Neural cell (in vitro differentiated cells): ENCODE measurements around the gene PTGR1. TPM values are rescaled to one million over a fixed set of nuclear protein-coding genes. Genes with fewer than 3 reads are reported as not detected.

Experiments used
- H2AFZ ChIP-seq: fragments of 200-600, 300-800 bp; sonication (generic), shearing (Covaris generic); 2 replicates; pipeline ENCODE4 v1.6.0; 2014; ENCODE audit warnings: low read depth, mild to moderate bottlenecking, antibody characterized with exemption, low read length, moderate library complexity
- H3F3A ChIP-seq: fragments of 200-600 bp; shearing (Covaris generic); 2 replicates; pipeline ENCODE4 v1.6.1; 2016; ENCODE audit warnings: mild to moderate bottlenecking, moderate library complexity, mixed read lengths, antibody characterized with exemption, low read length; ENCODE audit not compliant: insufficient read depth, poor library complexity, severe bottlenecking
- H3K27ac ChIP-seq: fragments of 200-600, 300-800 bp; sonication (generic), shearing (Covaris generic); 2 replicates; pipeline ENCODE4 v1.5.1; 2014; ENCODE audit warnings: mild to moderate bottlenecking, low read length, moderate library complexity
- H3K27me3 ChIP-seq: fragments of 300-800, 200-600 bp; sonication (generic), shearing (Covaris generic); 2 replicates; pipeline ENCODE4 v1.6.0; 2014; ENCODE audit warnings: mild to moderate bottlenecking, low read depth, low read length, moderate library complexity; ENCODE audit not compliant: insufficient read depth
- H3K36me3 ChIP-seq: fragments of 300-800, 200-600 bp; sonication (generic), shearing (Covaris generic); 2 replicates; pipeline ENCODE4 v1.5.1; 2014; ENCODE audit warnings: mild to moderate bottlenecking, antibody characterized with exemption, low read length, moderate library complexity; ENCODE audit not compliant: insufficient read depth
- H3K4me2 ChIP-seq: fragments of 300-800, 200-600 bp; sonication (generic), shearing (Covaris generic); 2 replicates; pipeline ENCODE4 v1.6.0; 2014; ENCODE audit warnings: mild to moderate bottlenecking, low read length
- H3K4me3 ChIP-seq: fragments of 300-800, 200-600 bp; sonication (generic), shearing (Covaris generic); 2 replicates; pipeline ENCODE4 v1.5.1; 2014; ENCODE audit warnings: mild to moderate bottlenecking, low read length, moderate library complexity
- H3K79me2 ChIP-seq: fragments of 200-600 bp; shearing (Covaris generic); replicated peaks from 2 replicates; pipeline ENCODE4 v1.6.0; 2014; ENCODE audit warnings: mild to moderate bottlenecking, low read length, moderate library complexity; ENCODE audit not compliant: insufficient read depth
- H3K9ac ChIP-seq: fragments of 300-800, 200-600 bp; sonication (generic), shearing (Covaris generic); 2 replicates; pipeline ENCODE4 v1.6.1; 2016; ENCODE audit warnings: mild to moderate bottlenecking, low read length, mixed read lengths
- H3K9me2 ChIP-seq: fragments of 200-600 bp; shearing (Covaris generic); 2 replicates; pipeline ENCODE4 v1.6.1; 2016; ENCODE audit warnings: mild to moderate bottlenecking, low read length, mixed read lengths; ENCODE audit not compliant: insufficient read depth
- H3K9me3 ChIP-seq: fragments of 200-600, 300-800 bp; sonication (generic), shearing (Covaris generic); 2 replicates; pipeline ENCODE4 v1.6.1; 2016; ENCODE audit warnings: mild to moderate bottlenecking, mixed run types, low read length, moderate library complexity, mixed read lengths
- H4K20me1 ChIP-seq: fragments of 200-600 bp; shearing (Covaris generic); 2 replicates; pipeline ENCODE4 v1.6.1; 2016; ENCODE audit warnings: mild to moderate bottlenecking, mixed run types; ENCODE audit not compliant: insufficient read depth
- EP300 ChIP-seq: fragments of 450-650 bp; conservative IDR thresholded peaks from 2 replicates; pipeline ENCODE4 v1.6.1; 2014; ENCODE audit warnings: antibody characterized with exemption, mild to moderate bottlenecking, moderate library complexity; ENCODE audit not compliant: poor library complexity, severe bottlenecking
- EZH2 ChIP-seq: fragments of 200-600, 300-800 bp; shearing (Covaris generic), sonication (generic); IDR thresholded peaks from 2 replicates; pipeline ENCODE4 v1.6.1; 2014; ENCODE audit warnings: antibody characterized with exemption, low read length, borderline replicate concordance, mild to moderate bottlenecking; ENCODE audit not compliant: insufficient read depth, poor library complexity, severe bottlenecking
- MXI1 ChIP-seq: fragments of 450-650 bp; conservative IDR thresholded peaks from 2 replicates; pipeline ENCODE4 v1.6.1; 2014; ENCODE audit warnings: antibody characterized with exemption, mild to moderate bottlenecking; ENCODE audit not compliant: poor library complexity, severe bottlenecking
- POLR2AphosphoS5 ChIP-seq: IDR thresholded peaks from 2 replicates; pipeline ENCODE4 v1.6.1; 2012
- RAD21 ChIP-seq: fragments of 450-650 bp; conservative IDR thresholded peaks from 2 replicates; pipeline ENCODE4 v1.6.1; 2014; ENCODE audit warnings: antibody characterized with exemption, mild to moderate bottlenecking, moderate library complexity
- SMC3 ChIP-seq: fragments of 450-650 bp; conservative IDR thresholded peaks from 2 replicates; pipeline ENCODE4 v1.6.1; 2014; ENCODE audit warnings: antibody characterized with exemption, mild to moderate bottlenecking, moderate library complexity; ENCODE audit not compliant: poor library complexity
- TAF1 ChIP-seq: IDR thresholded peaks from 2 replicates; pipeline ENCODE4 v1.6.1; 2012; ENCODE audit warnings: low read depth
- polyA plus RNA-seq: library from polyadenylated mRNA; depleted of rRNA; stranded (reverse); fragments of >200 nt; gene quantifications from 2 replicates; pipeline ENCODE4 v1.2.3, GENCODE V29; 2014
- TF ChIP-seq, protein P1 (sequence below): fragments of 450-650 bp; IDR thresholded peaks from 2 replicates; pipeline ENCODE4 v1.5.1; 2014; ENCODE audit warnings: antibody characterized with exemption, mild to moderate bottlenecking, moderate library complexity; ENCODE audit not compliant: poor library complexity, severe bottlenecking
- TF ChIP-seq, protein P2 (sequence below): IDR thresholded peaks from 2 replicates; pipeline ENCODE4 v1.6.1; 2012; ENCODE audit warnings: borderline replicate concordance

Gene PTGR1
- polyA plus RNA-seq, 1 donor from 2014 or later = 6.6 TPM

DNA sequence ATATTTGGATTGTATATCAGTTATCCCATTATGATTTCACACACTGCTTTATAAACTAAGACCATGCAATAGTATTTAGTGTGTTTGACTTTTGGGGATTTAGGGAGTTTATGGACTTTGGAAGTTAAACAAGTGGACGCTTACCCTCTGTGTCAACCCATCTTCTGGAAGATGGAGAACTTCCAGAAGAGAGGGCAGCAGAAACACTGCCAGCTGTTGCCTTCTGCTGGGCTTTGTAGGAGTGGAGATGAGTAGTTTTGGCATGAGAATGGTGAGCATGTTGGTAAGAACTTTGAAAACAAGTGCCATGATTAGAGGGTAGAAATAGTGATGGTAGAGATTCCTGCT lies 33.9 kb upstream of the PTGR1 start:
- no peaks in the 10 kb centered on the region for H4K20me1 ChIP-seq
- H3K9ac ChIP-seq = no peak overlapping the region
- H3K4me2 ChIP-seq = no peak overlapping the region
- peak overlapping the region; percentile 95 for H3K4me3 ChIP-seq
- H3F3A ChIP-seq = no peaks in the 10 kb centered on the region
- H3K36me3 ChIP-seq = no peaks in the 10 kb centered on the region
- H3K9me3 ChIP-seq = no peaks in the 10 kb centered on the region
- H3K27ac ChIP-seq = no peak overlapping the region
- H3K27me3 ChIP-seq = no peaks in the 10 kb centered on the region
- no peak overlapping the region for H2AFZ ChIP-seq
- TF ChIP-seq POLR2AphosphoS5 = no peak
- no peak for TF ChIP-seq MXI1
- no peak for TF ChIP-seq EZH2
- no peak for TF ChIP-seq TAF1
- no peaks in the 10 kb centered on the region for H3K9me2 ChIP-seq
- H3K79me2 ChIP-seq = peaks cover 49% of the 10 kb centered on the region

DNA sequence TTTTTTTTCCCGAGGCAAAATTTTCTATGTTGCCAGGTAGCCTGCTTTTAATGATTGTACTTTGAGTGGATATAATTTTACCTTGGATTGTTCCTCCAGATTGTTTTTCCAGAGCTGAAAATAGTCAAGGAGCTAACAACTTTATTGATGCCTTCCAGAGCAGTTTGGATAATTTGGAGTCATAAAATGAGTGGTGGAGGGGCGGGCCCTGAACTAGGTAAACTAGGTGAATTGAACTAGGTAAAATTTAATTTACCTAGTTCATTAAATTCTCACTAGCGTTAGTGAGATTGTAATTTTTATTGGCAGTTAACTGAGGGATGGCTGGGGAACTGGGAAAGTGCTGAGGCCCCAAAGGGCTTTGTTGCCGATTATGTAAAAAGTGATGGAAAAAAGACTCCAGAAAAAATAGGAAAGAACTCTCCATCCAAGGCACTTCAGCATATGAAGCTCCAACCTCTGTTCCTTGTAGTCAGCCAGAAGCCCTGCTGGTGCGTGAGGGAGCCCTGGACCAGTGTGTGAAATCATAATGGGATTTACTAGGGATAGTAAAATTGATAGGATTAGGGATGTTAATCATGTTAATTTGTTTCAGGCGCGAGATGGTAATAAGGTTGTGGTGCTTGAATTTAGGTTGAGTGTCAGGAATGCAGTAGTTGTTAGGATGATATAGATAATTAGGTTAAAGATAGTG lies 33.4 kb upstream of the PTGR1 start:
- H2AFZ ChIP-seq = no peak overlapping the region
- TF ChIP-seq SMC3 = no peak
- TF ChIP-seq, protein P1, sequence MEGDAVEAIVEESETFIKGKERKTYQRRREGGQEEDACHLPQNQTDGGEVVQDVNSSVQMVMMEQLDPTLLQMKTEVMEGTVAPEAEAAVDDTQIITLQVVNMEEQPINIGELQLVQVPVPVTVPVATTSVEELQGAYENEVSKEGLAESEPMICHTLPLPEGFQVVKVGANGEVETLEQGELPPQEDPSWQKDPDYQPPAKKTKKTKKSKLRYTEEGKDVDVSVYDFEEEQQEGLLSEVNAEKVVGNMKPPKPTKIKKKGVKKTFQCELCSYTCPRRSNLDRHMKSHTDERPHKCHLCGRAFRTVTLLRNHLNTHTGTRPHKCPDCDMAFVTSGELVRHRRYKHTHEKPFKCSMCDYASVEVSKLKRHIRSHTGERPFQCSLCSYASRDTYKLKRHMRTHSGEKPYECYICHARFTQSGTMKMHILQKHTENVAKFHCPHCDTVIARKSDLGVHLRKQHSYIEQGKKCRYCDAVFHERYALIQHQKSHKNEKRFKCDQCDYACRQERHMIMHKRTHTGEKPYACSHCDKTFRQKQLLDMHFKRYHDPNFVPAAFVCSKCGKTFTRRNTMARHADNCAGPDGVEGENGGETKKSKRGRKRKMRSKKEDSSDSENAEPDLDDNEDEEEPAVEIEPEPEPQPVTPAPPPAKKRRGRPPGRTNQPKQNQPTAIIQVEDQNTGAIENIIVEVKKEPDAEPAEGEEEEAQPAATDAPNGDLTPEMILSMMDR = no peak
- TF ChIP-seq EZH2 = no peak
- TF ChIP-seq RAD21 = no peak
- TF ChIP-seq EP300 = no peak
- no peak for TF ChIP-seq TAF1
- no peak for TF ChIP-seq MXI1
- TF ChIP-seq, protein P2, sequence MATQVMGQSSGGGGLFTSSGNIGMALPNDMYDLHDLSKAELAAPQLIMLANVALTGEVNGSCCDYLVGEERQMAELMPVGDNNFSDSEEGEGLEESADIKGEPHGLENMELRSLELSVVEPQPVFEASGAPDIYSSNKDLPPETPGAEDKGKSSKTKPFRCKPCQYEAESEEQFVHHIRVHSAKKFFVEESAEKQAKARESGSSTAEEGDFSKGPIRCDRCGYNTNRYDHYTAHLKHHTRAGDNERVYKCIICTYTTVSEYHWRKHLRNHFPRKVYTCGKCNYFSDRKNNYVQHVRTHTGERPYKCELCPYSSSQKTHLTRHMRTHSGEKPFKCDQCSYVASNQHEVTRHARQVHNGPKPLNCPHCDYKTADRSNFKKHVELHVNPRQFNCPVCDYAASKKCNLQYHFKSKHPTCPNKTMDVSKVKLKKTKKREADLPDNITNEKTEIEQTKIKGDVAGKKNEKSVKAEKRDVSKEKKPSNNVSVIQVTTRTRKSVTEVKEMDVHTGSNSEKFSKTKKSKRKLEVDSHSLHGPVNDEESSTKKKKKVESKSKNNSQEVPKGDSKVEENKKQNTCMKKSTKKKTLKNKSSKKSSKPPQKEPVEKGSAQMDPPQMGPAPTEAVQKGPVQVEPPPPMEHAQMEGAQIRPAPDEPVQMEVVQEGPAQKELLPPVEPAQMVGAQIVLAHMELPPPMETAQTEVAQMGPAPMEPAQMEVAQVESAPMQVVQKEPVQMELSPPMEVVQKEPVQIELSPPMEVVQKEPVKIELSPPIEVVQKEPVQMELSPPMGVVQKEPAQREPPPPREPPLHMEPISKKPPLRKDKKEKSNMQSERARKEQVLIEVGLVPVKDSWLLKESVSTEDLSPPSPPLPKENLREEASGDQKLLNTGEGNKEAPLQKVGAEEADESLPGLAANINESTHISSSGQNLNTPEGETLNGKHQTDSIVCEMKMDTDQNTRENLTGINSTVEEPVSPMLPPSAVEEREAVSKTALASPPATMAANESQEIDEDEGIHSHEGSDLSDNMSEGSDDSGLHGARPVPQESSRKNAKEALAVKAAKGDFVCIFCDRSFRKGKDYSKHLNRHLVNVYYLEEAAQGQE = no peak
- H3K36me3 ChIP-seq = no peaks in the 10 kb centered on the region
- no peaks in the 10 kb centered on the region for H3F3A ChIP-seq
- peak overlapping the region; percentile 64 for H3K4me2 ChIP-seq
- H3K9me2 ChIP-seq = no peaks in the 10 kb centered on the region
- H3K27ac ChIP-seq = no peak overlapping the region
- H3K9ac ChIP-seq = peak overlapping the region; percentile 83
- peak overlapping the region; percentile 95 for H3K4me3 ChIP-seq
- peaks cover 48% of the 10 kb centered on the region for H3K79me2 ChIP-seq
- H3K27me3 ChIP-seq = no peaks in the 10 kb centered on the region
- no peaks in the 10 kb centered on the region for H3K9me3 ChIP-seq
- no peaks in the 10 kb centered on the region for H4K20me1 ChIP-seq
